HG02610 (cell line): Measurements from ENCODE around the gene KLK6.

Source experiments
- ATAC-seq: cut with Tn5 transposase; IDR thresholded peaks from one replicate; pipeline ENCODE4 v1.9.1; 2021; ENCODE audit warnings: mild to moderate bottlenecking, moderate library complexity; ENCODE audit not compliant: unreplicated experiment

Gene KLK6

GRCh38 chr19:50959731-50960500 is 9.5 kb downstream of the KLK6 start:
- no peak for ATAC-seq

GRCh38 chr19:50957587-50957986 is 11.8 kb downstream of the KLK6 start:
- ATAC-seq: no peak

GRCh38 chr19:50952910-50953309 is 16.5 kb downstream of the KLK6 start, which contains the start of gene KLK5:
Gene KLK5 (minus strand): TSS chr19:50953038. CDS start chr19:50952657, 381 bp downstream.
- no peak for ATAC-seq

GRCh38 chr19:50949861-50950260 is 19.5 kb downstream of the KLK6 start:
- ATAC-seq: no peak

- no peak for ATAC-seq
Observed at GRCh38 chr19:50947123-50947522, 22.3 kb downstream of the KLK6 start.

- ATAC-seq: no peak
Observed at GRCh38 chr19:50944795-50945194, 24.6 kb downstream of the KLK6 start.

- ATAC-seq: no peak
Observed at GRCh38 chr19:50943074-50943828, 26.1 kb downstream of the KLK6 start.

GRCh38 chr19:50939596-50939995 is 29.8 kb downstream of the KLK6 start:
- no peak for ATAC-seq

- ATAC-seq: no peak
Observed at GRCh38 chr19:50933640-50934039, 35.8 kb downstream of the KLK6 start.

- no peak for ATAC-seq
Observed at GRCh38 chr19:50932690-50933083, 36.7 kb downstream of the KLK6 start.

- ATAC-seq: no peak
Observed at GRCh38 chr19:50932018-50932689, 37.2 kb downstream of the KLK6 start.

- no peak for ATAC-seq
Observed at GRCh38 chr19:50931023-50931422, 38.4 kb downstream of the KLK6 start.

- ATAC-seq: no peak
Observed at GRCh38 chr19:50928831-50929230, 40.6 kb downstream of the KLK6 start.

- no peak for ATAC-seq
Observed at GRCh38 chr19:50926144-50926543, 43.2 kb downstream of the KLK6 start.

GRCh38 chr19:50925734-50926133 is 43.7 kb downstream of the KLK6 start:
- ATAC-seq: no peak

- ATAC-seq: no peak
Observed at GRCh38 chr19:50924586-50924985, 44.8 kb downstream of the KLK6 start.

GRCh38 chr19:50922317-50922853 is 47.0 kb downstream of the KLK6 start:
- no peak for ATAC-seq

- no peak for ATAC-seq
Observed at GRCh38 chr19:50921426-50922316, 47.7 kb downstream of the KLK6 start.

GRCh38 chr19:50916069-50916468 is 53.3 kb downstream of the KLK6 start:
- no peak for ATAC-seq
